Mammary epithelial cell (primary cell): ENCODE results near the gene TBXA2R.

Experiments used
- CTCF ChIP-seq, 2 donors: IDR thresholded peaks in 1 of 2; conservative IDR thresholded peaks in 1 of 2; 2 replicates each; pipeline ENCODE4 v1.5.1; 2011 to 2012; ENCODE audit warnings: inconsistent platforms in 2 of 2, low read length in 2 of 2, mild to moderate bottlenecking in 2 of 2, control low read depth in 1 of 2, low read depth in 1 of 2; ENCODE audit not compliant: insufficient read depth in 1 of 2; ENCODE audit errors: extremely low read depth in 1 of 2
- EZH2 ChIP-seq: IDR thresholded peaks from 2 replicates; pipeline ENCODE4 v1.6.1; 2012; ENCODE audit warnings: low read length, inconsistent platforms, borderline replicate concordance

- TF ChIP-seq CTCF (conservative IDR thresholded peaks at IDR 0.05 in 1 of 2, IDR thresholded peaks at IDR 0.05 in 1 of 2; ENCODE audit: extremely low read depth in 1 of 2, insufficient read depth in 1 of 2, low read depth in 1 of 2, low read length in 2 of 2) = no peak
- no peak for TF ChIP-seq EZH2
Measured at GRCh38 chr19:3618811-3619630, 12.3 kb upstream of the TBXA2R start.
